Activated naive CD8-positive, alpha-beta T cell treated with anti-CD3 and anti-CD28 coated beads for 36 hours (primary cell): Measurements from ENCODE around the gene PRKD1. TPM values are rescaled to one million over a fixed set of nuclear protein-coding genes. Genes with fewer than 3 reads are reported as not detected.
A peak's percentile ranks its signal among the peaks of the same experiment; 100 is the strongest.

Experiments used
- DNase-seq: peaks from one replicate; pipeline ENCODE4 v3.0.0; 2021
- H3K27ac Mint-ChIP-seq: one replicate; pipeline ENCODE4 v1.8.0; 2022; ENCODE audit warnings: mild to moderate bottlenecking, moderate library complexity, mixed read lengths
- H3K27me3 Mint-ChIP-seq: one replicate; pipeline ENCODE4 v1.8.0; 2022; ENCODE audit warnings: mild to moderate bottlenecking, mixed read lengths
- H3K36me3 Mint-ChIP-seq: one replicate; pipeline ENCODE4 v1.8.0; 2021; ENCODE audit warnings: mild to moderate bottlenecking, mixed read lengths
- H3K4me1 Mint-ChIP-seq: one replicate; pipeline ENCODE4 v1.8.0; 2021; ENCODE audit warnings: mixed read lengths
- H3K4me3 Mint-ChIP-seq: one replicate; pipeline ENCODE4 v1.8.0; 2022; ENCODE audit warnings: mild to moderate bottlenecking, moderate library complexity, mixed read lengths
- H3K9me3 Mint-ChIP-seq: one replicate; pipeline ENCODE4 v1.8.0; 2022; ENCODE audit warnings: mixed read lengths
- total RNA-seq, 2 experiments: library from RNA; stranded (reverse); gene quantifications; one replicate each; pipeline ENCODE4 v1.2.3, GENCODE V29; 2021

PRKD1 gene
- total RNA-seq, result not detected

GRCh38 chr14:29927376-29928116, at the start of gene PRKD1:
PRKD1 (minus strand) TSS chr14:29927847.
- Mint-ChIP-seq H3K9me3 (no peaks in the 10 kb centered on the region), H3K4me3 (peak within 1 kb of the TSS; percentile 59), H3K27ac (no peak within 1 kb of the TSS), H3K4me1 (peaks cover 7% of the 10 kb centered on the region), H3K36me3 (peaks cover 3% of the 10 kb centered on the region), H3K27me3 (peaks cover 52% of the 10 kb centered on the region)
- DNase-seq, result peak; percentile 4

DNA sequence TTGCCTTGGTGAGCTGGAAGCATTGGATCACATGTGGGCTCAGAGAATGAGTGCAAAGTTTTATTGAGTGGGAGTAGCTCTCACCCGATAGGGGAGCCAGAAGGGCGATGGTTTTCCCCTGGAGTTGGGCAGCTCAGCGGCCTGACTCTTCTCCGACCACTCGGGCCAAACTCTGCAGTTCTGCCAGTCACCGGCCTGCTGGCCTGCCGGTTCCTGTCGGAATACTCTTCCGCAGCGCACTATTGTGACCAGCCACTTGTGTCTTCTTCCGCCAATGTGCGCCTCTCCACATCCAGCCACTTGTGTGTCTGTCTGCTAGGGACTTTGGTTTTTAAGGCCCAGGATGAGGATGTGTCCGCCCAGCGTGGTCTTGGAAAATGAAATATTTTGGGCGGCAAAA, 43.5 kb upstream of the PRKD1 start:
- Mint-ChIP-seq H3K36me3 (no peaks in the 10 kb centered on the region), H3K27me3 (no peaks in the 10 kb centered on the region), H3K9me3 (peaks cover 6% of the 10 kb centered on the region), H3K27ac (no peak overlapping the region), H3K4me1 (no peaks in the 10 kb centered on the region), H3K4me3 (no peak overlapping the region)
- no peak for DNase-seq

DNA sequence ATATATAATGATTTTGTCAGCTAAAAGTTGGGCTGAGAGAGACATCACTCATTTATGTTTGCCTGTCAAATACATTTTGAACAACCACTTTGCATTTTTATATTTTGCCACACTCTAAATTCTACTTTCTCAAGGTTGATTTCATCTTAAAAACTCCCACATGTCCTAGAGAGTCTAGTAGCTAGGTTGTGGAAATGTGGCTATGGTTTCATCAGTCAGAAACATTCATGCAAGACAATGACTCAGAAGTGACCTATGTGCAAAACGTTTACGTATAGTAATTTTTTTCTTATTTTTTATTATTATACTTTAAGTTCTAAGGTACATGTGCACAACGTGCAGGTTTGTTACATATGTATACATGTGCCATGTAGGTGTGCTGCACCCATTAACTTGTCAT, 27.4 kb upstream of the PRKD1 start:
- Mint-ChIP-seq H3K27me3 (no peaks in the 10 kb centered on the region), H3K27ac (no peak overlapping the region), H3K36me3 (no peaks in the 10 kb centered on the region), H3K4me3 (no peak overlapping the region), H3K4me1 (no peaks in the 10 kb centered on the region), H3K9me3 (peaks cover 1% of the 10 kb centered on the region)
- DNase-seq, result no peak

DNA sequence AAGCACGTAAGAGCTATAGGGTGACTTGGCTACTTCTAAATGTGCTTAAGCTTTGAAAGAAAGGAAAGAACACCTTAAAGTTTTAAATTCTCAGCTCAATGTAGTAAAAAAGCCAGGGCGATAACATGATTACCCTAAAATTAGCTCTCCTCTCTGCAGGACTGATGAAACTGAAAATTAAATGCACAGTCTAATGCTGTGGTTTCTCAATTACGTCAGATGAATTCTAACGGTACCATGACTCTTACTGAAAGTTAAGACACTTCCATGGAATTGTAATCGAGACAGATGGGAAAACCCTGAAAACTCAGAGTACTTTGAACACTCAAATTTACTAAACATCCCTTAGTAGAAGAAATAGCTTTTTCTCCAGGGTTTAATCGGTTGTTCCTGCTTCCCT, 25.9 kb upstream of the PRKD1 start:
- no peak overlapping the region for H3K4me3 Mint-ChIP-seq
- no peak for DNase-seq
- no peaks in the 10 kb centered on the region for H3K4me1 Mint-ChIP-seq
- H3K36me3 Mint-ChIP-seq, result no peaks in the 10 kb centered on the region
- H3K27ac Mint-ChIP-seq, result no peak overlapping the region
- H3K27me3 Mint-ChIP-seq, result no peaks in the 10 kb centered on the region
- H3K9me3 Mint-ChIP-seq, result peaks cover 4% of the 10 kb centered on the region

- no peak for DNase-seq
- no peaks in the 10 kb centered on the region for H3K27me3 Mint-ChIP-seq
- no peaks in the 10 kb centered on the region for H3K36me3 Mint-ChIP-seq
- peaks cover 13% of the 10 kb centered on the region for H3K9me3 Mint-ChIP-seq
- no peaks in the 10 kb centered on the region for H3K4me1 Mint-ChIP-seq
- H3K4me3 Mint-ChIP-seq, result no peak overlapping the region
- no peak overlapping the region for H3K27ac Mint-ChIP-seq
Measured at GRCh38 chr14:29944091-29944490, 16.4 kb upstream of the PRKD1 start.

GRCh38 chr14:29941401-29941800, 13.8 kb upstream of the PRKD1 start:
- H3K4me1 Mint-ChIP-seq, result no peaks in the 10 kb centered on the region
- no peak for DNase-seq
- H3K27me3 Mint-ChIP-seq, result no peaks in the 10 kb centered on the region
- no peaks in the 10 kb centered on the region for H3K36me3 Mint-ChIP-seq
- H3K9me3 Mint-ChIP-seq, result peaks cover 8% of the 10 kb centered on the region
- no peak overlapping the region for H3K4me3 Mint-ChIP-seq
- no peak overlapping the region for H3K27ac Mint-ChIP-seq

DNA sequence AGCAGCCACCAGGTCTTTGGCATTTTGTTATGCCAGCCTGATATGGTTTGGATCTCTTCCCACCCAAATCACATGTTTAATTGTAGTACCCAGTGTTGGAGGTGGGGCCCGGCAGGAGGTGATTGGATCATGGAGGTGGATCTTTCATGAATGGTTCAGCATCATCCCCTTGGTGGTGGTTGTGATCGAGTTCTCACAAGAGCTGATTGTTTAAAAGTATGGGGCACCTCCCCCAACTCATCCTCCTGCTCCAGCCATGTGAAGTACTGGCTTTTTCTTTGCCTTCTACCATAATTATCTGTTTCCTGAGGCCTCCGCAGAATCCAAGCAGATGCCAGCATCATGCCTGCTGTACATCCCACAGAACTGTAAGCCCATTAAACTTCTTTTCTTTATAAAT, 12.8 kb upstream of the PRKD1 start:
- H3K9me3 Mint-ChIP-seq, result peaks cover 7% of the 10 kb centered on the region
- H3K27me3 Mint-ChIP-seq, result no peaks in the 10 kb centered on the region
- DNase-seq, result no peak
- H3K27ac Mint-ChIP-seq, result no peak overlapping the region
- no peaks in the 10 kb centered on the region for H3K4me1 Mint-ChIP-seq
- H3K36me3 Mint-ChIP-seq, result no peaks in the 10 kb centered on the region
- H3K4me3 Mint-ChIP-seq, result no peak overlapping the region

GRCh38 chr14:29937116-29937515, 9.5 kb upstream of the PRKD1 start:
- H3K4me1 Mint-ChIP-seq, result no peaks in the 10 kb centered on the region
- H3K36me3 Mint-ChIP-seq, result no peaks in the 10 kb centered on the region
- no peak for DNase-seq
- no peaks in the 10 kb centered on the region for H3K9me3 Mint-ChIP-seq
- no peak overlapping the region for H3K4me3 Mint-ChIP-seq
- H3K27me3 Mint-ChIP-seq, result no peaks in the 10 kb centered on the region
- no peak overlapping the region for H3K27ac Mint-ChIP-seq

GRCh38 chr14:29930283-29930682, 2.6 kb upstream of the PRKD1 start:
- H3K36me3 Mint-ChIP-seq, result peaks cover 3% of the 10 kb centered on the region
- H3K4me3 Mint-ChIP-seq, result no peak overlapping the region
- H3K27me3 Mint-ChIP-seq, result peaks cover 41% of the 10 kb centered on the region
- no peak overlapping the region for H3K27ac Mint-ChIP-seq
- no peaks in the 10 kb centered on the region for H3K9me3 Mint-ChIP-seq
- no peak for DNase-seq
- peaks cover 7% of the 10 kb centered on the region for H3K4me1 Mint-ChIP-seq

DNA sequence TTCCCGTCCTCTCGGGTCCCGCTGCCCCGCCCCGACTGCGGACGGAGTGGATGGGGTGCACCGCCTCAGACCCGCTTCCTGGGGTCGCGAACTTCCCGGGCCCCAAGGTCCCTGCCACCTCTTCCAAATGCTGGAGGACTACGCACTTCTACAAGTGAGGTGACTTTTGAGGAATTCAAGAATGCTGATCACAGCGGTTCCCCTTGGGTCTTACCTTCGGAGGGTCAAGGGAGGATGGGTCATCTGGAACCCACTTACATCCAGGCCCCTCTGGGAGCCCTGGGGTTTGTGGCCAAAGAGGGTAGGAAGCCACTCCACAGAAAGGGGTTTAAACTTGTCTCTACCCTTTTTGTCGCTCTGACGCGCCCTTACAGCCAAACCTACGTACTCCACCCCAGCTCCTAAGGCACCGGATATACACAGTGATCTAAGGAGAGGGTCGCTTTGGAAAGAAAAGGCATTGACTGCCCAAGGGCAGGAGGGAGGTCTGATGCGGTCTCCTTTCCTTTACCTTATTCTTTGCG, 532 bp upstream of the PRKD1 start:
- Mint-ChIP-seq H3K36me3 (peaks cover 3% of the 10 kb centered on the region), H3K9me3 (no peaks in the 10 kb centered on the region), H3K4me3 (no peak overlapping the region), H3K4me1 (peaks cover 7% of the 10 kb centered on the region), H3K27ac (no peak overlapping the region), H3K27me3 (peaks cover 52% of the 10 kb centered on the region)
- no peak for DNase-seq

GRCh38 chr14:29926701-29927375, 809 bp downstream of the PRKD1 start:
- H3K27ac Mint-ChIP-seq, result no peak overlapping the region
- H3K9me3 Mint-ChIP-seq, result no peaks in the 10 kb centered on the region
- H3K4me1 Mint-ChIP-seq, result peaks cover 7% of the 10 kb centered on the region
- DNase-seq, result no peak
- peaks cover 55% of the 10 kb centered on the region for H3K27me3 Mint-ChIP-seq
- H3K4me3 Mint-ChIP-seq, result peak overlapping the region; percentile 59
- peaks cover 3% of the 10 kb centered on the region for H3K36me3 Mint-ChIP-seq

DNA sequence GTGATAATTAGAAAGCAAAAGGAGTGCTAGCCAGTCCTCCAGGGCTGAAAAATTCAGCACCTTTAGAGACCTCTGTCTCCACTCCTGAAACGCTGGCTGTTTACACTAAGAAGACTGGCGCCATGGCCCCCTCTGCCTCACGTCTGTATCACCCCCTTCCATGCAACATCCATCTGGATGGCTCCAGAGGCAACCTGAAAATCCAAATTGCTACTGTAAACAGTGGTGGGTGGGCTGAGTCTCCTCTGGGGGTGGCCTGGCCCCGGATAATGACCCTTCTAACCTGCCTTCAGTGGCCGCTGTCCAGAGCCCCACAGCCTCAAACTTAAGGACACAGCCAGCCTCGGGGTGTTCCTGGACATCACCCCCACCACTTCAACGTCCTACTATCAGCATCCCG, 1.4 kb downstream of the PRKD1 start:
- DNase-seq, result no peak
- Mint-ChIP-seq H3K9me3 (no peaks in the 10 kb centered on the region), H3K27me3 (peaks cover 57% of the 10 kb centered on the region), H3K27ac (no peak overlapping the region), H3K4me3 (peak overlapping the region; percentile 59), H3K4me1 (peaks cover 7% of the 10 kb centered on the region), H3K36me3 (peaks cover 3% of the 10 kb centered on the region)

DNA sequence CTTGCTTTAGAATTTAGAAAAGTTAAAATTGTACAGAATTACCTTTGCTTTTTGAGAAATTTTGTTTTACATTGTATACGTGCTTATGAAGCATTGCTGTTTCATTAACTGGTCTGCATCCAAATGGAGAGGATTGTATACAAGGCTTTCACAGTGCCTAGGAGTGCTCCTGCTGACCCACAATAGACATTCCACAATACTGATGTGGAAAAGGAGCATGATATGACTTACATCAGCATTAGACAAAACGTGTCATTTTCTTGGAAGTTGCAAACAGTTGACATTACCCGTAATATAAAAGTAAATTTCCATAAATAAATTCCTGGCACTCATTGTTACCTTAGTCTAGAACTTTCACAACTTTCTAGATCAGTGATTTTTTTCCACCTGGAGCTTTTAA, 1.9 kb downstream of the PRKD1 start:
- H3K27ac Mint-ChIP-seq, result no peak overlapping the region
- peaks cover 57% of the 10 kb centered on the region for H3K27me3 Mint-ChIP-seq

DNA sequence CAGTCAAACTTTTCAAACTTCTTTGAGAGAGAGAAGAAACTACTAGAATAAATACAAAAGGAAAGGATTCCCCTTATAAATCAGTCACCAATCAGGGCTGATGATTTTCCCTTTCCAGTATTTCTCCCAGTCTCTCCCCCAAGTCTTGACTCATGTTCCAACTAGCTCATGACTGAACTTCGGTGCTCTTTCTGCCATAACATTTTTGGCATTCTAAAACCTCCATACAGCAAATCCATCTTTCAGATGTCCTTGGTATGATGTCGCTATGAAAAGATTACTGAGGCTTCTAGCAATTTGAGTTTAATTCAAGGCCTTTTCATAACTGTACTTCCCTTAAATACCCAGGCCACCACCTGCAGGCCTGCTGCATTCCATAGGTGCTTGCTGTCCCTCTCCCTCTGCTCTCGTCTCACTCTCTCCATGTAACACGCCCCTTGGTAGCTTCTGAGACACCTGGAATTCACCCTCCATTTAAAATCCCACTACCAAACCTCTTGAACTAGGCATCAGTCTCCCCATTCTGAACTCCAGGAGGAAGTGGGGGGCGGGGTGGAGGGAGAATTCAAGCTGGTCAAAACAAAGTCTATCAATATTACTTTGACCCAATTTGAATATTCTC, 2.4 kb downstream of the PRKD1 start:
- Mint-ChIP-seq H3K4me1 (peaks cover 7% of the 10 kb centered on the region), H3K27me3 (peaks cover 53% of the 10 kb centered on the region)

More for the DNA sequence above, 1.9 kb downstream of the PRKD1 start:
- Mint-ChIP-seq H3K4me3 (no peak overlapping the region), H3K9me3 (no peaks in the 10 kb centered on the region), H3K36me3 (peaks cover 3% of the 10 kb centered on the region), H3K4me1 (peaks cover 7% of the 10 kb centered on the region)
- no peak for DNase-seq

DNA sequence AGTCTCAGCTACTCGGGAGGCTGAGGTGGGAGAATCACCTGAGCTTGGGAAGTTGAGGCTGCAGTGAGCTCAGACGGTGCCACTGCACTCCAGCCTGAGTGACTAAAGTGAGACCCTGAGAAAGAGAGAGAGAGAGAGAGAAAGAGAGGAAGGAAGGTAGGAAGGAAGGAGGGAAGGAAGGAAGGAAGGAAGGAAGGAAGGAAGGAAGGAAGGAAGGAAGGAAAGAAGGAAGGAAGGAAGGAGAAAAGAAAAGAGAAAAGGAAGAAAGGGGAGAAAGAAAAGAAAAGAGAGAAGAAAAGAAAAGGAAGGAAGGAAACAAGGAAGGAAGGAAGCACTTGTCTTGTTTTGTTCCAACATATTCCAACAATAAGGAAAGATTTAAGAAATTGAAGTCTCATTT, 7.8 kb downstream of the PRKD1 start:
- Mint-ChIP-seq H3K36me3 (no peaks in the 10 kb centered on the region), H3K9me3 (peaks cover 2% of the 10 kb centered on the region)

More for the DNA sequence above, 2.4 kb downstream of the PRKD1 start:
- no peak overlapping the region for H3K27ac Mint-ChIP-seq
- H3K9me3 Mint-ChIP-seq, result no peaks in the 10 kb centered on the region
- peaks cover 3% of the 10 kb centered on the region for H3K36me3 Mint-ChIP-seq
- no peak overlapping the region for H3K4me3 Mint-ChIP-seq
- no peak for DNase-seq

More for the DNA sequence above, 7.8 kb downstream of the PRKD1 start:
- Mint-ChIP-seq H3K4me3 (no peak overlapping the region), H3K4me1 (no peaks in the 10 kb centered on the region), H3K27ac (no peak overlapping the region), H3K27me3 (peaks cover 13% of the 10 kb centered on the region)
- no peak for DNase-seq
